Fibroblast of pulmonary artery (primary cell): Measurements from ENCODE around the gene SLC35F4.
"Not testable (repeated sequence)": the region's sequence is repeated elsewhere in the genome, so short reads cannot be mapped to it uniquely, and the experiment has no call there.

ENCODE experiments used
- DNase-seq: peaks from one replicate; pipeline ENCODE4 v3.0.0-alpha.2; 2010; ENCODE audit warnings: low read depth
- H3K4me3 ChIP-seq: replicated peaks from 2 replicates; pipeline ENCODE4 v1.5.1; 2011; ENCODE audit warnings: low read depth, mild to moderate bottlenecking, control low read depth, low read length, moderate library complexity
- TF ChIP-seq, protein P1 (sequence below): IDR thresholded peaks from 2 replicates; pipeline ENCODE4 v1.5.1; 2011; ENCODE audit warnings: mild to moderate bottlenecking, control low read depth, low read length, inconsistent platforms; ENCODE audit errors: missing control alignments

Gene SLC35F4

DNA sequence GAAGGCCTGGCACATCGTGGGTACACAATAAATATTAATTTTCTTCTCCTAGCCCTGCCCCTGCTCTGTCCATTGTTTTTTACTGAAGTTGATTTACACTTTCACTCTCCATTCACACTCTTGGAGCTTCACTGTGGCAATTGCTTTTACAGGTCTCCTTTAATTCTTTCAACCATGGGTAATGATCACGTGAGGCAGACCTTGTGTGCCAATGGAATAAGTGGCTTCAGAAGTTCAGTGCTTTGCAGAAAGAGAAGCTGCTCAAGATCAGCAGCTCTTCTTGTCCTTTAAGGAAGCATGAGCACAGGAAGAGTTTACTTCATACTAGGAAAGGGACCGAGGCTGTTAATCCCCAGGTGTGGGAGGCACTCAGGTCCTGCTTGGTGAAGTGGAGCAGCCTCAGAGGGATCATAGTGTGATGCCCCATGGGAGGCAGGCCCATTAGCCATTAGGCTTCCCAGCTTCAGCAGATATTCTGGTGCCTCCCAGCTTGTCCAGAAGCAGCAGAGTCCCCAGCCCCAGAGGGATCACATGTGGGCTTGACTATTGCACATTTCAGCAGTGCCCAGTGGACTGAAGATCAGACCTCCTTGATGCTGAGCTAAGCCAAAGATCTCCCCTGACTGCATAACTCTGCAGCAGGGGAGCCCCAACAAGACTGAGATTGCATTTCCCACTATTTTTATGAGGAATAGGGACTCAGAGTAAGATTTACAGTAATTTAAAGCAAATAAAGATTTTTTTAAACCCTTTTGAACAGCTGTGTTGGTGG lies 5.0 kb upstream of the SLC35F4 start:
- no peak overlapping the region for H3K4me3 ChIP-seq
- TF ChIP-seq, protein P1, sequence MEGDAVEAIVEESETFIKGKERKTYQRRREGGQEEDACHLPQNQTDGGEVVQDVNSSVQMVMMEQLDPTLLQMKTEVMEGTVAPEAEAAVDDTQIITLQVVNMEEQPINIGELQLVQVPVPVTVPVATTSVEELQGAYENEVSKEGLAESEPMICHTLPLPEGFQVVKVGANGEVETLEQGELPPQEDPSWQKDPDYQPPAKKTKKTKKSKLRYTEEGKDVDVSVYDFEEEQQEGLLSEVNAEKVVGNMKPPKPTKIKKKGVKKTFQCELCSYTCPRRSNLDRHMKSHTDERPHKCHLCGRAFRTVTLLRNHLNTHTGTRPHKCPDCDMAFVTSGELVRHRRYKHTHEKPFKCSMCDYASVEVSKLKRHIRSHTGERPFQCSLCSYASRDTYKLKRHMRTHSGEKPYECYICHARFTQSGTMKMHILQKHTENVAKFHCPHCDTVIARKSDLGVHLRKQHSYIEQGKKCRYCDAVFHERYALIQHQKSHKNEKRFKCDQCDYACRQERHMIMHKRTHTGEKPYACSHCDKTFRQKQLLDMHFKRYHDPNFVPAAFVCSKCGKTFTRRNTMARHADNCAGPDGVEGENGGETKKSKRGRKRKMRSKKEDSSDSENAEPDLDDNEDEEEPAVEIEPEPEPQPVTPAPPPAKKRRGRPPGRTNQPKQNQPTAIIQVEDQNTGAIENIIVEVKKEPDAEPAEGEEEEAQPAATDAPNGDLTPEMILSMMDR, result no peak
- DNase-seq, result no peak

DNA sequence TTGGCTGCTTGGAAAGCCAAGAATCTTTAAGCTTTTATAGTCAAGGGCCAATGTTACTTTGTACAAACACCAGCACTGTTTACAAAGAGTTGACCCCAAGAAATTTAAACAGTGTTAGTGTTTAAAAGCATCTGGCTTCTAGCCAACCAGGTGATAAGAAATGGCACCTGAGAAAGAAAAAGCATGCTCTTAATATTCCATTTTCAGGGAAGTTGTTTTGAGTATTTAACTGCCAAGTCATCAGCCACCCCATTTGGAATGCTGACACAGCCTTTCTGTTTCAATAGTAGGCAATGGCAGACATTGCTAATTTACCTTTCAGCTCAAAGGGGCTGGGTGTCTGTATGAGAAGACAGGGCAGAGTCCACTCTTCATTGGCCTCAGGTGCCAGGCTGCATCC lies 3.7 kb upstream of the SLC35F4 start:
- no peak for DNase-seq
- TF ChIP-seq, protein P1, result no peak
- H3K4me3 ChIP-seq, result no peak overlapping the region

- no peak overlapping the region for H3K4me3 ChIP-seq
- TF ChIP-seq, protein P1, result no peak
- DNase-seq, result no peak
Measured at GRCh38 chr14:57866199-57866705, 360 bp upstream of the SLC35F4 start.

GRCh38 chr14:57865066-57865402 lies 858 bp downstream of the SLC35F4 start:
- H3K4me3 ChIP-seq, result no peak overlapping the region
- TF ChIP-seq, protein P1, result no peak
- no peak for DNase-seq

- TF ChIP-seq, protein P1, result no peak
- DNase-seq, result no peak
- H3K4me3 ChIP-seq, result no peak overlapping the region
Measured at GRCh38 chr14:57864659-57865058, 1.2 kb downstream of the SLC35F4 start.

- TF ChIP-seq, protein P1, result no peak
- no peak for DNase-seq
- no peak overlapping the region for H3K4me3 ChIP-seq
Measured at GRCh38 chr14:57863471-57863870, 2.4 kb downstream of the SLC35F4 start.

GRCh38 chr14:57855666-57856065 lies 10.2 kb downstream of the SLC35F4 start:
- DNase-seq, H3K4me3 ChIP-seq: not testable (repeated sequence)
